ENCODE data around the gene PANX2.

PANX2 gene

DNA sequence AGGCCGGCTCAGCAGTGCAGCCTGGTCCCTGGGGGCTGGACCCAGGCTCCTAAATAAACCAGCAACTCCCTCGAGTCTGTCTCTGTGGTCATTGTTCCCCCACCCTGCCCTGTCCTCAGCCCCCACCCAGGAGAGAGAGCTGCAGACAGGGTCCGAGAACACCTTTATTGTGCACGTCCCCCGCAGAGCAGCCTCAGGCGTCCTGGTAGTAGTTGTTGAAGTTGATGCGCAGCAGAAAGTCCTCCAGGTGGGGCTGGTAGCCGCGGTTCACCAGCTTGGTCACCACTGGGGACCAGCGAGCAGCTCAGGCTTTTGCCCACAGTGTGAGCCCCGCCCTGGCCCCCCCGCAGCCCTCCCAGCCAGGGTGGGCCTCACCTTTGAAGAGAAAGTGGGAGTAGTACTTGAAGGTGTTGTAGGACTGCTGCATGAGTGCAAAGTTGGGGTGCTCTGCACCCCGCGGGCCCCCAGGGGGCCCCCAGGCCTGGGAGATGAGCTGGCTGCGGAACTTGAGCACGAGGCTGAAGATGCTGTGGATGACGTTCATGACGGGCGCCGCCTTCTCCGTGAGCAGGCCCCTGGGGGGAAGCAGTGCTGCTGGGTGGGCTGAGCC lies 47.1 kb downstream of the PANX2 start:
- no peak for DNase-seq

DNA sequence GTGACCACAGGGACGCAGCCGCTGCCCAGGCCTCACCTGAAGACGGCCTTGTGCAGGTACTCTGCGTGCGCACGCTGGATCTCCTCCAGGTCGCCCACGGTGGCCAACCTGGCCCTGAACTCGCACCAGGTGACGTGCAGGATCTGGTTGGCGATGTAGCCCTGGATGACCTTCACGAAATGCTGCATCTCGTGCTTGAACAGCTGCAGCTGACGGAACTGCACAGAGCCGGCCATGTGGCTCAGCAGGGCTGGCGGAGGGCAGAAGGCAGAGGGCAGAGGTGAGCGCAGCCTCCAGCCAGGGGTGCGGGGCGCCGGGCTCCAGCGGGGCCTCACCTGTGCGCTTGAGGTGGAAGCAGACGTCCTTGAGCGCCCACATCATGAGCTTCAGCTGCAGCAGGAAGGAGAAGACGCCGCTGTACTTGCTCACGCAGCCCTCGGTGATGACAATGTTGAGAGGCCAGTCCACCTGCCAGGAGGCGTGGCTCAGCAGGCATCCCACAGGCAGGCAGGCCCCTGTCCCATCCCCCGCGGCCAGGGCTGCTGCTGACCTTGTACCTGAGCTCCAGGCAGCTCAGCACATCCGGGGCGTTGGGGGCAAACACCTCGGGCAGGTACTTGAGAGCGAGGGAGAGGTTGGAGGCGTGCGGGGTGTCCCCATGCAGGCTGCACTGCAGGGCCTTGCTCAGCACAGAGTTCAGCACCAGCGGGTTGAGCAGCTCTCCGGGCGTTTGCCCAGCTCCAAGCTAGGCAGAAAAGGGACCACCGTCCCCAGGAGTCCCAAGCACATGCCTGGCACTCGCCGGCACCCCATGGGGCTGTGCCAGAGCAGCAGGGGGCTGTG lies 47.8 kb downstream of the PANX2 start:
- no peak for DNase-seq

DNA sequence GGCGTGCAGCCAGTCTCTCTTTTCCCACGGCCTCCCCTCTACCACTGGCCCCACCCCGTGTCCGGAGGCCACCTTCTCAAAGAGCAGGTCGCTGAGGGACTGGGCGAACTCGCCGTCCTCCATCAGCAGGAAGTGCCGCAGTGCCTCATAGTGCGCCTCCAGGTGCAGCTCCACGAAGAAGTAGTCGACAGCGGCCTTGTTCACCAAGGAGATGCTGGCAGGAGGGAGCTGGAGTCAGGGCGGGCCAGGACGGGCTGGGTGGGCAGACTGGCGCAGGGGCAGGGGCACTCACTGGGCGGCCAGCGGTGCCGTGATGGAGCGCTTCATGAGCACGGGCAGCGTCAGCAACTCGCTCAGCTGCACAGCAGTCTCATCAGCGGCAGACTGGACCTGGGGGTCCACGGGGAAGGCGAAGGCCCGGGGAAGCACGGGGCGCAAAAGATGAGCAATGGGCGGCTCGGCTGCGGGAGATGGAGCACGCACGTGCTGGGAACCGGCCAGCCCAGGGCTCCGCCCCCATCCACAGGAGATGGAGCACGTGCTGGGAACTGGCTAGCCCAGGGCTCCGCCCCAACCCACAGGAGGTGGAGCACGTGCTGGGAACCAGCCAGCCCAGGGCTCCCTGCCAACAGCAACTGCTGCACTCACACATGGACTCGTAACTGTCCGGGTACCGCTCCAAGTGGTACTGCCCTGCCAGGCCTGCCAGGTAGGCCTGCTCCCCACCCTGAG lies 48.6 kb downstream of the PANX2 start:
- no peak for DNase-seq

DNA sequence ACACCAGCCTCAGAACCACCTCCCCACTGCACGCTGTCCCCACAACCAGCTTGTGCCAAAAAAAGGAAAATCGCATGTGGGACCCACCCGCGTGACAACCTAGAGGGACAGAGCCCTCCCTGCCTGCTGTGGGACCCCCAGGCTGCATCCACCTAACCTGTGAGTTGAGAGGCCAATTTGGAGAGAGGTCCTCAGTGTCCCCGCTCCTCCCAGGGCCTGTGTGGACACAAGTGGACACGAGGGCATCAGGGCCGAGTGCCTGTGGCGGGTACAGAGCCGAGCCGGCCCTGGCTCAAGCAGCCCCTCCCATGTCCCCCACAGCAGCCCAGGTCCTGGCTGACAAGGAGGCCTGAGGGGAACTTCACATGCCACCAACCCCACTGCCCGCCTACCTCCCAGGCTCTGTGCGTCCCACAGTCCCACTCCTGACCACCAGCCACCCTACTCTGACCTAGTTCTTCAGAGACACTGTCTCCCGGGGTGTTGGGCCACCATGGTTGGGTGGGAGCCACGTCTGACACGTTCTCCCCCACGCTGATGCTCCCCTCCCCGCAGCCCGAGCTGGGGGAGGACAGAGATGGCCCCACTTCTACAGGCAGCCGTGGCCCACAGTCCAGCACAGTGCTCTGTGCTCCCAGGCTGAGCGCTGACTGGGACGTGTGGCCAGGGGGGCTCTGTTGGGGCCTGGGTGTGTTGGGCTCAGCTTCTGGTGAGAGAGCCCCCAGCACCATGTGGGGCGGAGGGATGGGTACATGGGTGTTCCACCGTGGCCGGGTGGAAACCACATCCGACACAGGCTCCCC lies 49.5 kb downstream of the PANX2 start:
- DNase-seq = no peak

DNA sequence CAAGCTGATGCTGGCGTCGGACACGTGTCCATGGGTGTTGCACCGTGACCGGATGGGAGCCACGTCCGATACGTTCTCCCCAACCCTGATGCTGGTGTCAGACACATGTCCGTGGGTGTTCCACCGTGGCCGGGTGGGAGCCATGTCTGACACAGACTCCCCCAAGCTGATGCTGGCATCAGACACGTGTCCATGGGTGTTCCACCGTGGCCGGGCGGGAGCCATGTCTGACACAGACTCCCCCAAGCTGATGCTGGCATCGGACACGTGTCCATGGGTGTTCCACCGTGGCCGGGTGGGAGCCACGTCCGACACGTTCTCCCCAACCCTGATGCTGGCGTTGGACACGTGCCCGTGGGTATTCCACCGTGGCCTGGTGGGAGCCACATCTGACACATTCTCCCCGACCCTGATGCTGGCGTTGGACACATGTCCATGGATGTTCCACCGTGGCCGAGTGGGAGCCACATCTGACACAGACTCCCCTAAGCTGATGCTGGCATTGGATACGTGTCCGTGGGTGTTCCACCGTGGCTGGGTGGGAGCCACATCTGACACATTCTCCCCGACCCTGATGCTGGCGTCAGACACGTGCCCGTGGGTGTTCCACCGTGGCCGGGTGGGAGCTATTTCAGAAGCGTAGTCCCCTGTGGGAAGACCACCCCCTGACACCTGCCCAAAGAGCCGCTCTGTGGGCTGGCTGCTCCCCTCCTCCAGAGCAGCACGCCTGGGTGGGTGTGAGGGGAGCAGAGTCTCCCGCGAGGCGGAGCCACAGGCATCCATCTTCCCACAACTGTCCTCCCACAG lies 50.3 kb downstream of the PANX2 start:
- no peak for DNase-seq

DNA sequence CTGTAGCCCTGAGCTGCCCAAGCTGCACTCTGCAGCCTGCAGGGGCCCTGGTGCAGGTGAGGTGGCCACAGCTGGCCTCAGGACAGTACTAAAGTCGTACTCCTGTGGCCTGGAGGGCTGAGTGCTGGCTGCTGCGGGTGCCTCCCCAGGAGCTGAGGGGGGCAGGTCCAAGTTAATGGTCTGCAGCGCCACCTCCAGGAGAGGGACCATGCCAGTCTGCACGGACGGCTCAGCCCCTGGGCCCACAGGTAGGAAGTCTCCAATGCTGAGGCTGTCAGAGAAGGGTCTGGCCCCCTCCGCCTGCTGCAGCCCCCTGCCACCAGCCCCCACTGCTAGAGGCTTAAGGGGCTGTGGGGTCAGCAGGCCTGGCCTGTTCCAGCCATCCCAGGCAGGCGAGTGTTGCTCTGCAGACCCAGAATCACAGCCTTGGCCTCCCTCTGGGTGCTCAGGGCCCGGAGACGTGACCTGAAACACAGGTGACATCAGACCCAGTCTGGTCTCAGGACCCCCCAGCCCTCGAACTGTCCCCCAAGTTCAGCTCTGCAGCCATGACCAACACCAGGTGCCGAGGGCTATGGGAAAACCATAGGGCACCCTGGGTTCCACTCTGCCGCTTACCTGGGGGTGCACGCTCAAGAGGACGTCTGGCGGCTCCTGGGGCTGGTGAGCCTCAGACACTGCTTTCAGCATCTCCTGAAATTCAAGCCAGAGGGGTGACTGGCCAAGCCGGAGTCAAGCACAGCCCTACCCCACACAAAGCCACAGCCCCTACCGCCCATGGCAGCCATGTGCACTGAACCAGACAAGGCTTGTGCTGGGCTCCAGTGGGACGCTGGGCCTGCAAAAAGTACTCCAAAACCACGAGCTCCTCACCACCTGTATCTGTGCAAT lies 51.1 kb downstream of the PANX2 start:
- no peak for DNase-seq

DNA sequence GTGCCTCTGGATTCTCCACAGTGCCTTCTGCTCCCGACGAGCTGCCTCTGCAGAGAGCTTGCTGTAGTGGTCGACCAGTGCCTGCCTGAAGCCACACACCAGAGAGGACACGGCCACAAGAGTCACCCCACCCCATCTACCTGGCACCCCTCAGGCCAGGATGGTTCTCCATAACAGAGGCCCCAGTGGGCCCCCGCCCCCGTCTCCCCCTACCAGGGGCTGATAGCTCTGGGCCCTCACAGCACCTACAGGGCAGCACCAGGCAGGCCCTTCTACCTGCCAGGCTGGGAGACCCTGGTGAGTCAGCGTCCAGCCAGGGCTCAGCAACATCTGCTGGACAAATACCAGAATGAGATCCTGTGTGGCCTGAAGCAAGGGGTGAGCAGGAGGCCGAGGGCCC lies 52.0 kb downstream of the PANX2 start:
- DNase-seq = no peak

DNA sequence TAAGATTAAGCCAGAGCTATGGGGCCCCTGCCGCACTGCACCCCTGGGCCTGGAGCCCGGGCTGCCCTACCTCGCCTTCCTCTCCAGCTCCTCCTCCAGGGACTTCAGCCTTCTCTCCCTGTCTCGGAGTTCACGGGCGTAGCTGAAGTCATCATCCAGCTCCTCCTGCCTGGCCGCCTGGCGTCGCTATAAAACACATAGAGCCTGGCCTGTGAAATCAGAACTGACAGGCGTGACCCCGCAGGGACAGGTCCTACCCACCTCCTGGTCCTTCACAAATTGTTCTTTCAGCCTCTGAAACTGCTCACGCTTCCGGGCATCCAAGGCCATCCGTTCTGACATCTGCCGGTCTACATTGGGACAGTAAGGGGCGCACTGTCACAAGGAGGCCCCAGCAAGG lies 53.5 kb downstream of the PANX2 start:
- DNase-seq = no peak

DNA sequence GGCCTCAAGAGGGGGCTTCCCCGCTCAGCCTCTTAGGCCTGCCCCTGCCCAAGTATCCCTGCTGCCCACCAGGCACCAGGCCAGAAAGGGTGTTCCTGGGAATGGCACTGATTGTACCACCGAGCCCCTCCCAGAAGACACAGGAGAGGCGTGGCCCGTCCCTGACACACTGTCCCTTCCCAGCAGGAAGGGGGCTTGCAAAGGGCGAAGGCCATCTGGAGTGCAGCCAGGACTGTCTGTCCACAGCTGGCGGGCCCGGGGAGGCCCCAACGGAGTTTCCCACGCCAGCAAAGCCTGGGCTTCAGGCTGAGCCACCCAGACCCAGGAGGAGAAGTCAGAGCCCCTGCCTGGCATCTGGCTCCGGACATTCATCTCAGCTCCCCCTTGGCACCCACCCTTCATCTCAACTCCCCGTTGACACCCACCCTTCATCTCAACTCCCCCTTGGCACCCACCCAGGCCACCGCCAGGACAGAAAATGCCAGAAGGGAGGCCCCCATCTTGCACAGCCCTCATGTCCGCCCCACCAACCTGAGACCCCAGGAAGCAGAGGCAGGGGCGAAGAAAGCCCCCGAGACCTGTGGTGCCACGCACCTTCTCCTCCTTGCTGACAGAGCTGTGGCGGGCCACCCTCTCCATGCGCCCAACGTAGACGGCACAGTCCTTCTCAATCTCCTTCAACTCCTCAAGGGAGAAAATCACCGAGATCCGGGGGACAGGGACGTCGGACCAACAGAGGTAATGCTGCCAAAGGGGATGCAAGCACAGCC lies 54.9 kb downstream of the PANX2 start:
- no peak for DNase-seq

DNA sequence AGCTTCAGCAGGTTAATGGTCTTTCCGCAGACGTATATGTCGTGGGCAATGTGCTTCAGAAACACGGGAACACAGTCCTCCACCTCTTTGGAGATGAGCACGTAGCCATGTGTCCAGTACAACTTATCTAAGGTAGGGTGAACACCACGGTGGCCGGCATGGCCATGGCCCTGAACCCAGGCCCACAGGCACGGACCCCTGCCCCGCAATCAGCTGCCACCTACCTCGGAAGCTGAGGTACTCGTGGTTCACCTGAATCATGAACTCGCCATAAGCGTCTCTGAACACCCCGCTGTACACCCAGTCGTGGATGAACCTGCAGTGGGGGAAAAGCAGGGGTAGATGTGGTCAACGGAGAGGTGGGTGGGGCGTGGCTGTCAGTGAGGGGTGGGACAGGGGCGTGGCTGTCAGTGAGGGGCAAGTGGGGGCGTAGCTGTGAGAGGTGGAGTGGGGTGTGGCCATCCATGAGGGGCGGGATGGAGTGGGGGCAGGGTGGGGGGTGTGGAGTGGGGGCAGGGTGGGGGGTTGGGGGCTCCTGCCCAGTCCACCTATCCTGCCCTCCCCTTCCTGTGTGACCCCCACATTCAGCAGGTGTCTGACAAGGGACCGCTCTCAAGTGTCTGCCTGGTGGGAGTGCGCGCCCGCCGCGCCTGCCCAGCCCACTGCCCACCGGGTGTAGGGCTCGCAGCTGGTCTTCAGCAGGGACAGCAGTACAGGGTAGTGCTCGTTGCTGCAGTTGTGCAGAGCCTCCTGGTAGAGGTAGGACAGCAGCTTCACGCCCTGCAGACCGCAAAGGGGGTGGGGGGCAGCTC lies 55.7 kb downstream of the PANX2 start:
- no peak for DNase-seq

DNA sequence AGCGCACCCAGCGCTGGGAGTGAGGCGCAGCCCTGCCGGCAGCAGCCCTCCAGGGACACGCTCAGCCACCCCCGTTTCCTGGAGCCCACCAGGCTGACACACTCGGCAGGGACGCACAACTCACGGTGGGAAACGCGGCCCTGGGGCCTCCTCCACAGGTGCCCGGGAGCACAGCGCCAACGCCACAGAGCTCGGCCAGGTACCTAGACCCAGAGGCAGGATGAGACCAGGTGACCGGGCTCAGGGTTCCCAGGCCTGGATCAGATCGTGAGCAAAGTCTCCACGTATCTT lies 56.3 kb downstream of the PANX2 start:
- no peak for DNase-seq

DNA sequence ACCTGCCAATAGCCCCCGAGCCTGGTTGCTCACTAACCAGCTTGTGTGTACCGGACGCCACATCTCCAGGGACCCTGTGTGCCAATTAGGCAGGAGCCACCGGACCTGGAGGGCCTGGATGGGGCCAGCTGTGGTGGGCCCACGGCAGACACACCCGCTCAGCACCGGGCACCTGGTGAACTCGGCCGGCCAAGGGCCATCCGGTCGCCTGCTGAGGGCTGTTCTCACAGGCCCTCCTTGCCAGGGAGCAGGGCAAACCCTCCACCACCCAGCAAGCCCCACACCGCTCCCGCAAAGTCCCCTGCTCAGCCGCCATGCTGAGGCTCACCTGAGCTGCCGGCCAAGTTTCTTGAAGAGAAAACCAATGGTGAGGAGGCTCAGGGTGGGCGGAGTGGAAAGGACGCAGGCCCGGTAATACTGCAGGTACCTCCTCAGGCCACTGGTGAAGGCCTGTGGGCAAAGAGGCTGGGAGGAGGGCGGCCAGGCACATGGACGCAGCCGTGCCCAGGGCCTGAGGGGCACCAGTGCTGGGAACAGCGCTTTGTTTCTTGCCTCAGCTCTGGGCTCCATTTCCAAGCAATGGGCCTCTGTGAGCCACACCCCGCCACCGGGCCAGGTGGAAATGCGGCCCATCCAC lies 57.2 kb downstream of the PANX2 start:
- DNase-seq = no peak

DNA sequence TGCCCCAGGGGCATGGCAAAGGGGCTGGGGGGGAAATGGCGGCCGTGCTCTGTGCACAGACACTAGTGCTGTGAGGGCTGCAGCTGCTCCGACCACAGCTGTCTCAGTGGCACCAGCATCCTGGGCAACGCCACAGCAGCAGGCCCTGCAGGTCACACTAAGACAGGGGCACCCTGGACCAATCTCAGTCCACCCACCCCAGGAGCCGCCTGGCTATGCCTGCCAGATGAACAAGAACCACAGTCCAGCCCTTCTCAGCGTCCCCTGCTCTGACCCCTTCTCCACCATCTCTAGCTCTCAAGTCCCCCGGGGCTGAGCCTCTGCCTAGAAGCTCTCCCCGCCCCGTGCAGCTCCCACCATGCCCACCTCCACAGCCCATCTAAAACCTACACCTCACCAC lies 57.8 kb downstream of the PANX2 start:
- no peak for DNase-seq

DNA sequence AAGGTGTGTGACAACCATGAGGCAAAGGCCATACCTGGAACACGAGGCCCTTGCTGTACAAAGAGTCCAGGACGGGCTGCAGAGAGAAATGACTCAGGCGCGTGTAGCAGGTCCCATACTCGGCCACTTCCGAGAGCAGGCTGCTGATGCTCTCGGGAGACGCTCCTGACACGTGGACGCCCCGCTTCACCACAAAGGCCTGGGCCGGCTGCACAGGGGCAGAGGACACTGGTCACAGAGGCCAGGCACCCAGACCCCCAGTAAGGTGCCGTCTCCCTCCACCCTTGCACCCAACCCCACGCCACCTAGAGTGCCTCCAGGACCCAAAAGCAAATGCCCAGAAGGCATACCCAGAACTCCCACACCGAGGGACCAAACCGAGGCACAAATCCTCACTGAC lies 58.8 kb downstream of the PANX2 start:
- DNase-seq = no peak

Data from NCI-H1436 treated with DMSO at 0.1 percent for 48 hours (cell line).